ENCODE results near the gene IMPDH1. TPM values are rescaled to one million over a fixed set of nuclear protein-coding genes. Genes with fewer than 3 reads are reported as not detected.

The IMPDH1 gene
- polyA plus RNA-seq, 3 donors: 25.3 to 30.3 (median 28.3) TPM

DNA sequence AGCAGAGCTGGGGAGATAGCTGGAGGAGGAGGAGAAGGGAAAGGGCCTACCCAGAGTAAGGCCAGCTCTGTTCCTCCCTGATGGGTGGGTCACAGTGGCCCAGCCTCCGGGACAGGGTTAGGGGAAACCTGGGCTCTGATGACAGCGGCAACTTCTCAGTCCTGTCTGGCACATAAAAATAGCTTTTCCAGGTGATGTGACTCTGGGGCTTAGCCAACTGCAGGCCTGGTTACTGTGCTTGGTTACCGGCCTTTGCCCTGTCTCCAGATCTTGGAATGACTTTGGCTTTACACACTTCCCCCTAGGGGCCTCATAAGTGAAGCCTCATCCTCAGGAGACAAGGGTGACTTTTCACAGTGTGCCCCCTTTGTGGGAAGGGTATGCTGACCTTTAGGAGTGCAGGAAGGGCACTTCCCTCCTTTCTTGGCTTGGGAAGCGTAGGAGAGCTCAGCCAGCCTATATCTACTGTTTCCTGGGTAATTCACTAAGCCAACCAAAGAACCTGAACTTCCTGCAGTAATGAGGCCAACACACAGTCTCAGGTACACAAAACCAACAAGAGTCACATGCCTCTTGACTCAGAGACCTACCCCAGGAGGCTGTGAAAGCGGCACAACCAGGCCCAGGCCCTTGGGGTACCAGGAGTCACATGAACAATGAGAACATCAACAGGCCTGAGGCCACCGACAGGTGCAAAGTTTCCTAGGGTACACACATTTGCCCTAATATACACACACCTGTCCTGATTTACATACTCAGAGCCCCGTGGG lies 34.2 kb upstream of the IMPDH1 start:
- no peak for DNase-seq (ENCODE audit: extremely low read depth in 1 of 11, low read depth in 9 of 11, low spot score in 4 of 11)

DNA sequence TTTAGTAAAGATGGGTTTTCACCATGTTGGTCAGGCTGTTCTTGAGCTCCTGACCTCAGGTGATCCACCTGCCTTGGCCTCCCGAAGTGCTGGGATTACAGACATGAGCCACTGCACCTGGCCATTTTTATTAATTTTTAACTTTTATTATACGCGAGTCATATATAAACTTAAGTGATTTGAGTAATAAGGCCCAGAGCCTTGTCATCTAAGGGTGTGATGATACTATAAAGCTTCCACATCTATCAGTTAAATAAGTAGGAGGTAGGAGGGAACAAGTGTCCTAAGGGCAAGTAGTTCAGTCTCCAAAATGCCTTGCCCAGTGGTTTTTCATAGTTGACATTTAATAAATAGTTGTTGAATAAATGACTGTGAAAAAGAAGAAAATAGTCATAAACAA lies 32.6 kb upstream of the IMPDH1 start:
- no peak for DNase-seq (ENCODE audit: extremely low read depth in 1 of 11, low read depth in 9 of 11, low spot score in 4 of 11)

DNA sequence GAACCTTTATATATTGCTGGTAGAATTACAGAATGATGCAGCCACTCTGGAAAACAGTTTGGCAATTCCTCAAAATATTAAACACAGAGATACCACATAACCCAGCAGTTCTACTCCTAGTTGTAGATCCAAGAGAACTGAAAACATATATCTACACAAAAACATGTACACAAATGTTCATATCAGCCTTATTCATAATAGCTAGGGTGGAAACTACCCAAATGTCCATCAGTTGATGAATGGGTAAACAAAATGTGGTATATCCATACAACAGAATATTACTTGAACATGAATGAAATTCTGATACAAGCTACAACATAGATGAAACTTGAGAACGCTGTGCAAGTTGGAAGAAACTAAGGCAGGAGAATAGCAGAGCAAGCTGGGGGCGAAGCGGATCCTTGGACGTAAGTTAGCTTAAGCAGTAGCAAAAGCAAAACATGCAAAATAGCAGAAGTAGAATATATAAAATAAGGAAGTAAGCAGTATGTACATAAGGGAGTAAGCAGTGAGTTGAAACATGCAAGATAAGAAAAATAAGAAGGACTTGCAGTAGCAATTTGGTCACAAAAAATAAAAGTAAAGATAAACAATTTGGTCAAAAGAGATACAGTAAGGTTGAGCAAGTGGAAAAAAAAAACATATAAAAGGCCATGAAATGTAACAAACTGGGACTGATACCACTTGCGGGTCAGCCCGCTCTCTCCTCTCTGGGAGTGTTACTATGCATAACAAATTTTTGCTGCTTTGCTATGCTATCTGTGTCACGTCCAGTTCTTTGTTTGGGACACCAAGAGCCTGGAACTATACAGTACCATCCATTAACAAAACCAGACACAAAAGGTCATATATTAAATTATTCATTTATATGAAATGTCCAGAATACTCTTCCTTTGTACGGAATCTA lies 27.9 kb upstream of the IMPDH1 start:
- DNase-seq (ENCODE audit: extremely low read depth in 1 of 11, low read depth in 9 of 11, low spot score in 4 of 11): no peak

DNA sequence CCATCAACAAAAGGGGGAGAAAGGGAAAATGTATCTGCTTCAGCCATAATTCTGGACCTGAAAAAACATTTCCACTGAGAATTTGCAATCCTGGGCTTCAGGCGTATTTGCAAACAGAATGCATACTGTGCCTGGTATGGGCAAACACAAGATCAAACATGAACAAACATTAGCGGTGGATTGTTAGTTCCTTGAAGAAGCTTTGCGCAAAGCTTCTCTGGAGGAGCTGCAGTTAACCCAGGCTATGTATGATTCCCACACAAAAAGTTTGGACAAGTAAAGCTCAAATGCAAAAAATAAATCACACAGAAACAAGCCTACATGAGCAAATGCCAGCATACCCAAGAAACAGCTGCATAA lies 25.5 kb upstream of the IMPDH1 start:
- no peak for DNase-seq (ENCODE audit: extremely low read depth in 1 of 11, low read depth in 9 of 11, low spot score in 4 of 11)

DNA sequence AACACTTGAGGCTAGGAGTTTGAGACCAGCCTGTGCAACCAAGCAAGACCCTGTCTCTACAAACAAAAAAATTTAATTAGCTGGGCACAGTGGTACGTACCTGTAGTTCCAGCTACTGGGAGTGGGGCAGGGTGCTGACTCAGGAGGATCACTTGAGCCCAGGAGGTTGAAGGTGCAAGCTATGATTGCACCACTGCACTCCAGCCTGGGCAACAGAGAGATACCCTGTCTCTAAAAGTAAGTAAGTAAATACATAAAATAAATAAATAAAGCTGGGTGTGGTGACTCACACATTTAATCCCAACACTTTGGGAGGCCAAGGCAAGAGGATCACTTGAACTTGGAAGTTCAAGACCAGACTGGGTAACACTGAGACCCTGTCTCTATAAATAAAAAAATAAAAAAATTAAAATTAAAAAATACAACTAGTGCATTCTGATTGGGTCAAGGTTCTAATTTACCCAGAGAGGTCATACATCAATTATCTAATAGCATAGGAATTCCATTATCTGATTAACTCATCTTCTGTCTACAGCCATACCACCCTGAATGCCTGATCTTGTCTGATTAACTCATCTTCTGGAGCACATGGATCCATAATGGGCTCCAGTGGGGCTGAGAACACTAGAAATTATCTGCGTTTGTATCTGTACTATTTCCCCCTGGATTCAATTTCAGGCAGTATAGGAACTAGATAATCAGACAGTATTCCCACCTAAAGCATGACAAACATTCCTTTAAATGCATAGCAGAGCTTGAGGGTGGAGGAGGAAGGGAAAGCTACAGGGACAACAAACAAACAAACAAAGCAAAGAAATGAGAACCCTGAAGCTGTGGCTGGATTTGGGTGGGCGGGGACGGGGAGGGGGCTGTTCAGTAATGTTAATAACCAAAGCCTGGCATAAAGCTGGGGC lies 24.9 kb upstream of the IMPDH1 start:
- DNase-seq (ENCODE audit: extremely low read depth in 1 of 11, low read depth in 9 of 11, low spot score in 4 of 11): no peak

DNA sequence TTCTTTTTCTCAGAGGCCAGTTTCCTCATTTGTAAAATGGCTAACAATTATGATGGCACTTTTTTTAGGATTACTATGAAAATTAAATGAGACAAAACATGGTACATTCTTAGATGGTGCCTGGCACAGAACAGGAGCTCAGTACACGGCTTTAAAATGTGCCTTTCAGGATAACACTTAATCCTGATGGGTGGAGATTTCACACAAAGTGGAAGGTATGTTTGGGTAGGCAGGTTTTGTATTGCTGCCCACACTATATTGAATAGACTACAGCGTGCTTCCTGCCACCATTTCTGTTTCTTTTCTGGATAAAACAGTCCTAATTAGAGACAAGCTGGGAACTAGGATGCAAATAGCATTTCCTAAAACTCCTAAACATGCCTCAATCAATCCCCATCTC lies 22.0 kb upstream of the IMPDH1 start:
- DNase-seq (ENCODE audit: extremely low read depth in 1 of 11, low read depth in 9 of 11, low spot score in 4 of 11): no peak

DNA sequence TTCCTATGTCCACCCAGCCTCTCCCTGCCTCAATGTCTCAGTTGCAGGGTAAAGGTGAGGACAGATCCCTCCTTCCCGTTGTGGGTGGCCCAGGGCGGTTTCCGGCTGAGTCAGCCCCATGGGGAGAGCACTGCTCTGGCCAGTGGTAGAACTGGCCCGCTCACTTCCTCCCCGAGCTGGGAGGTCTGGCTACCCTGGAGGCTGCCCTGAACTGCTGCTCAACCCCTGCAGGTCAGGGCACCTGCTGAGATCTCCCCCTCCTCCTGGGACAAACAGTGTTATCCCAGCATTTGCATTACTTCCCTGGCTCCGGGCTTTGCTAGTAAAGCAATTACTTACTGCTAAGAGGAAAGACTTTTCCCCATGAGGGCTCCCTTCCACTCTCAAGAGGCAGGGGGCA lies 21.4 kb upstream of the IMPDH1 start:
- DNase-seq (ENCODE audit: extremely low read depth in 1 of 11, low read depth in 9 of 11, low spot score in 4 of 11): no peak

DNA sequence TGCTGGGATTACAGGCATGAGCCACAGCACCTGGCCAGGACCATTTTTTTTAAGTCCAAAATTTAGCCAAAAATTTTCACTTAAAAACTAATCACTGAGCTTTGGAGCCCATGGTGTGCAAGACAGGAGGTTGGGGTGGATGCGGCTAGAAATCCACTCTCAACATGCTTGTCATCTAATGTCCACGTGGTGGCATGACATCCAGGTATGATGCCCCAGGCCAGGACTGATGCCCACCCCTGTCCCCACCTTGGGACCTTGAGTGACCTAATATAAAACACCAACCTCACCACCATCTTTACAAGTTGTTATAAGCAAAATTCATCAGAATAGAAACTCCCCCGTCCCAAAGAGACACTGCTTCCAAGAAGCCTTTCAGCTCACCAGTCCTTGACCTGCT lies 20.4 kb upstream of the IMPDH1 start:
- no peak for DNase-seq (ENCODE audit: extremely low read depth in 1 of 11, low read depth in 9 of 11, low spot score in 4 of 11)

DNA sequence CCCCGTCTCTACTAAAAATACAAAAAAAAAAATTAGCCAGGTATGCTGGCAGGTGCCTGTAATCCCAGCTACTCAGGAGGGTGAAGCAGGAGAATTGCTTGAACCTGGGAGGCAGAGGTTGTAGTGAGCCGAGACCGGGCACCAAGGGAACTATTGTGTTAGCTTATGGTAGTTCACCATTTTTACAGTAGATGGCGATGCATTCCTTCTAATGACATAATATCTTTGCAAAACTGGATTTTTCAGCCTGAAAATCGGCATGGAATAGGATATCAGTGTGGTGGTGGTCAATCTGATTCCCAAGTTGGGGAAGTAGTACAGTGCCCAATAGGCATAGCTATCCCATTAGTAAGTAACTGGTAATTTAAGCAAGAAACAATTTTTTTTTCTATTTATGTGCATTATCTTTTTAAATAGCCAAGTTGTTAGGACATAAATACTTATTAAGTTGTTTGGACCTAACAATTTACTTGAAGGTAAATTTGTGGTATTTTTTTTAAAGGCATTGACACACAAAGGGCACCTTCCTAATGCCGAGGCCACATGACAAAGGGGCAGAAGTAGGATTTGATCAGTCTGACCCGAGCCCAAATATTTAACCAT lies 17.6 kb upstream of the IMPDH1 start:
- peak in 4 of 11 donors; percentile 39 to 68 (median 58) for DNase-seq (ENCODE audit: extremely low read depth in 1 of 11, low read depth in 9 of 11, low spot score in 4 of 11)

DNA sequence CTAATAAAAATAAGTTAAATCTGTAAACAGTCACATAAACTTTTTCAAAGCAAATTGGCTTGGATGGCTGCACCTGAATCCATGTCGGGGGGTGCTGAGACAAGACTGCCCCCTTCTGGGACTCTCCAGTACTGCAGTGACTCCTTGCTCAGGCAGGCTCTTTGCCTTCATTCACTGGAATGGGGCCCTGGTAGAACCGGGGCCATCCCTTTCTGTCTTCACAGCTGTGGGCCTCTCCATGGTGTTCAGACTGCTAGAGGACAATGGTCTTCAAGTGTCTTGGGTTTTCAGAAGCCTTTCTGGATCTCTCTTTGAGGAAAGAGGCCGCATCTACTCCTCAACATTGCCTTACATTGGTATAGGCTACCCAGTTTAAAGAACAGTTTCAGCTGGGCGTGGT lies 16.1 kb upstream of the IMPDH1 start:
- no peak for DNase-seq (ENCODE audit: extremely low read depth in 1 of 11, low read depth in 9 of 11, low spot score in 4 of 11)

DNA sequence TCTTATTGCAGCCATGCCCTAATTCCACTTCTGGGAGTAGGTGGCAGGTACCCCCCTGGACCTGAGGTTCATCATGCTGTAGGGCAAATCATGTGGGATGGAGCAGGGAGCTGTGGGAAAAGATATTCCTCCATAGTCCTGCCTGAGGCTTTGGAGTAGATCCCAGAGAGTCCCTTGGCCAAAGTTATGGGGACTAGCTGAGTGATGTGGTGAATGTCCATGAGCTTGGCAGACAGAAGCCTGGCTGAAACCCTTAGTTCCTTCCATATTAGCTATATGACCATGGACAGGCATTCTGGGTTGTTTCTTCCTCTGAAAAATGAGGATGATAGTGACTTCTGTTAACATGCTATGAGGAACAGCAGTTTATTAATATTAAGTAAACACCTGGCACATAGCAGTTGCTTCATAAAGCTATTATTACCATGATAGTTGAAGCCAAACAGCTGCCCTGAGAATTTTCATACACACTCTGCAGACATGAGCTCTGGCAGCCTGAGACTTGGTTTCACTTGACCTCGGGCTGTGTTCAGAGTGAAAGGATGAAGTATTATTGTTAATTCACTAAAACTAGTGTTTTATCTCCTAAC lies 15.0 kb upstream of the IMPDH1 start:
- no peak for DNase-seq (ENCODE audit: extremely low read depth in 1 of 11, low read depth in 9 of 11, low spot score in 4 of 11)

DNA sequence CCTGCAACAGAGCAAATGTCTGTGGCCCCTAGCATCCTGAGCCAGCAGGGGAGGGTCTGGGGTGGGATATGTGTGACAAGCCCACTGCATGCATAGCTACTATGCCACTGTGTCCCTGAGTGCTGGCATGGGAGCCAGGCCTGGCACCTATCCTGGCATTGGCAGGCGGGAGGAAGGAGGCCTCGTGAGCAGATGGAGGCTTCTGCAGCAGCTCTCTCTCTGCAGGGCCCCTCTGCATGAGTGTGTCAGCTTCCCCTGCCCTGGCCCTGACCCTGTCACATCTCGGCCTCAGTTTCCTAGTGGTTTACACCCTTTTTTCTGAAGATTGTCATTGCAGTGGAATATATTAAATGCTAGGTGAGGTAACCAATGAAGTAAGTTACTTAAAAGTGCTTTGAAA lies 13.1 kb upstream of the IMPDH1 start:
- DNase-seq (ENCODE audit: extremely low read depth in 1 of 11, low read depth in 9 of 11, low spot score in 4 of 11): no peak

DNA sequence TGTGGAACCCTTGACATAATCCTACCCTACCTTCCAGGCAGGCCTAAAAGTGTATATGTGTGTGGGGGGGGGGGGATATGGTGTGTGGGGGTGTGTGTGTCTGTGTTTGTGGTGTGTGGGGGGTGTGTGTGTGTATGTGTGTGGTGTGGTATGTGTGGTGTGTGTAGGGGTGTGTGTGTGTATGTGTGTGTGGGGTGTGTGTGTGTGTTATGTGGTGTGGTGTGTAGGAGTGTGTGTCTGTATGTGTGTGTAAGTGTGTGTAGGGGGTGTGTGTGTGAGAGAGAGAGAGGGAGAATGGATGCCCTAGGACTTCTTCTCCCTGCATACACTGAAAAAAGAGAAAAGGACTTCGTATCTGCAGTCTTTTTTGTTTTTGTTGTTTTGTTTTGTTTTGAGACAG lies 12.3 kb upstream of the IMPDH1 start:
- DNase-seq (ENCODE audit: extremely low read depth in 1 of 11, low read depth in 9 of 11, low spot score in 4 of 11): no peak

DNA sequence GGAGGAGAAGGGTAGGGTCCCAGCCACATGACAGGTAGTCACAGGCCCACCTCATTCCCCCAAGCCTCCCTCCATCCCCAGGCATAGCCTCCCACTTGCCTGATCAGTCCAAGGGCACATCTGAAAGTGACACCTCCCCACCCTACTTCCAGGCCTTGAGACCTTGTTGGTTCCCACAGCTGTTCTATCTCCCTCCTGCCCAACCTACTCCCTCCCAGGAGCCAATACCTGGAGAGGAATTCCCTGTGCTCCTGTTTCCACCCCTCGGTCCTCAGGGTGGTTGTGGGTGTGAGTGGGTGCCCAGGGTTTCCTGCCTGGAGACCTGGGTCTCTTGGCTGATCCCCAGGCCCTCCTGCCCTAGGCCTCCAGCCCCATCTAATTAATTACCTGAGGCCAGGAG lies 11.6 kb upstream of the IMPDH1 start:
- no peak for DNase-seq (ENCODE audit: extremely low read depth in 1 of 11, low read depth in 9 of 11, low spot score in 4 of 11)

DNA sequence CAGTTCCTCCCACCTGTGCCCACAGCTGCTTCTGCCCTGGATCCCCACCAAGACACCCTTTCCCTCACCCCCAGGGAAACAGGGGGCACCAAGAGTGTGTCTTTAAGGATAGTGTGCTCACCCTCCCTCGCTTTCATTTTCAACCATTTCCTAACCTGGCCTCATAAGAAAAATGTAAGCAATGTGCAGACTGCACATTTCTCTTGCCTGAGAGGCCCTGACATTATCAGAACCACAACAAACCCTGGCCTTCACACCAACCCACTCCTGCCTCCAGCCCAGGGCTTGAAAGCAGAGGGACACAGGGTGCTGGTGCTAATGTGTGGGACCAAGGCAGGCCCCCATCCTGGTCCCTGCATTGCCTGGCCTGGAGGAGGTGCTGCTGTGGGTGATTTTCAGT lies 11.0 kb upstream of the IMPDH1 start:
- no peak for DNase-seq (ENCODE audit: extremely low read depth in 1 of 11, low read depth in 9 of 11, low spot score in 4 of 11)

DNA sequence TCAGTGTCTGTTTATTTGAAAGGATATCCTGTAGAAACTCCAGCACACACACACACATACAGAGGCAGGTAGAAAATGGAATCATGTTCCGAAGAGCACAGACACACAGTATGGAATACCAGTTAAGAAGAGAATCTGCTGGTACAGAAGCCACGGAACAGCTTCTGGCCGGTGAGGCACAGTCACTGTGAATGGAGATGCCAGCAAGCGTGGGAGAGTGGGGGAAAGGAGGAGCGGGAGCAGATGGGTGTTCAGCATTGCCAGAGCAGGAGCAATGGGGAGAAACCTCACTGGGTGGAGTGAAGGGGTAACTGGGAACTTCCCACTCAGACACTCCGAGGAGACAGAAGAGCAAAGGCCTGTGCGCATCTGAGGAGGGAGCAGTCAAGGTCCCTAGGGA lies 9.5 kb upstream of the IMPDH1 start:
- DNase-seq (ENCODE audit: extremely low read depth in 1 of 11, low read depth in 9 of 11, low spot score in 4 of 11): no peak

DNA sequence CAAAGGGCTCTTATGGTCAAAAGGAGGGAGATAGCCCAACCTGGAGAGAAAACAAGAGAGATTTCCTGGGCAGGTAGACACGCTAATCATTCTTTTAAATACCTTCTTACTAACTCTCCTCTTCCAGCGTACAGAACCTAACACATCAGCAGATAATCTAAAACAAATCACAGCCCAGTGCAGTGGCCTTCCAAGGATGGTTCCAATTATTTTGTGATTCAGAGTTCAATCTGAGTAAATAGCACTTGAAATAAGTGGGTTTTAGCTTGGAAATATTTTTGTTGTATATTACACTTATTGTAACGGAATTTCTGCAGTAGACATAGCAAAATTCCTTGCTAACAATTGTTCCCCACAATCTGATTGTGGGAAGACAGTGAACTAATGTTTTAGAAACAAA lies 7.3 kb upstream of the IMPDH1 start:
- no peak for DNase-seq (ENCODE audit: extremely low read depth in 1 of 11, low read depth in 9 of 11, low spot score in 4 of 11)

DNA sequence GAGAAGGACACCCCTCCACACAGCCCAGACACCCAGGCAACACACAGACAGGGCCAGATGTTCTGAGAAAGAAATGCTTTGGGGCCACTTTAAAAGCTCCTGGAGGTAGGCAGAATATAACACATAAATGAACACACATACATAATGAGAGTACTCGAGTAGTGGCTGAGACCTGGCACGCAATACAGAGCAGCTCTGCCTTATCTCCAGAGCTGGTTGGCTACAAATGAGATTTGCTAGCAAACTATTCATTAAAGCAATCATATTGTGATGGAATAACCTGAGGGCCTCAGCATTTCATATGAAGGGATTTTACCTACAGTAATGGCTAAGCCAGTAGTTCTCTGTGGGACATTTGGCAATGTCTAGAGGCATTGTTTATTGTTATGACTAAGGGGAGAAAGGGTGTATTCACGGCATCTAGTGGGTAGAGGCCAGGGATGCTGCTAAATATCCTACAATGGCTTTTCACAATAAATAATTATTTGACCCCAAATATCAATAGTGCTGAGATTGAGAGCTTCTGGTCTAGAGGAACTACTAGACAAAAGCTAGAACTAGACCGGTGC lies 5.5 kb upstream of the IMPDH1 start:
- no peak for DNase-seq (ENCODE audit: extremely low read depth in 1 of 11, low read depth in 9 of 11, low spot score in 4 of 11)

DNA sequence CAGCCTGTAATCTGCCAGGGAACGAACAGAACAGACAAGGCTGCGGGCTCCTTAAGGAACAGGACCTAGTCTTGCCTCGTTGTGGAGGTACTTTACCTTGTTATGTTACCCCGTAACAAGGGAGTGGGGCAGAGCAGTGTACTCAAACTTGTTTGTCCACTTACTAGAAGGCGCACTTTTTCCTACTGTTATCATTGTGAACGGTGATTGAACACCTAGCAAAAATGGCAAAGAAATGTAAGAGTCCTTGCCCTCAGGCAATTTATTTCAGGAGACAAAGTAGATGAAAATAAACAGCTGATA lies 620 bp upstream of the IMPDH1 start:
- DNase-seq (ENCODE audit: extremely low read depth in 1 of 11, low read depth in 9 of 11, low spot score in 4 of 11): no peak
